ENCODE results near the gene TIAM2.

DNA sequence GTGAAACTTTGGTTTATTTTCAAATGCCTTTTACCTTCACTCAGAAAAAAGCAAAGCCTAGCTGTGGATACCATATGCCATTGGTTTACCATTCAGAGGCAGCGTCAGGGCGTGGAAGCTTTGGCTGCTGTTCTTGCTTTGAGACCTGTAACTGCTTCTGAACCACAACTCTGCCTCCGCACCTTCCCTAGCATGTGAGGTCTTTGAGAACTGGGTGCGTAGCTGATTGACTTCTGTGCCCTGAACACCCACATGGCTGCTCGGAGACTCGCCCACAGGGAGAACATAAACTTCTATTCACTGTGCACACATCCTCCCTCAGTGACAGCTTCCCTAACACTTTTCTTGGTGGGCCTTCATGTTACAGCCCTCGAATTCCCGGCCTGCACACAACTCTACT is 257.5 kb downstream of the TIAM2 start:
- TF ChIP-seq TARDBP (IDR thresholded peaks at IDR 0.05) (no peak), ARNT (IDR thresholded peaks at IDR 0.05) (no peak), L3MBTL2 (conservative IDR thresholded peaks at IDR 0.05) (no peak), FOXM1 (IDR thresholded peaks at IDR 0.05; ENCODE audit: borderline replicate concordance) (no peak), FOXA1 (IDR thresholded peaks at IDR 0.05) (no peak), BHLHE40 (IDR thresholded peaks at IDR 0.05; ENCODE audit: borderline replicate concordance) (no peak), ELF4 (IDR thresholded peaks at IDR 0.05) (no peak), NFRKB (IDR thresholded peaks at IDR 0.05) (no peak), SUZ12 (IDR thresholded peaks at IDR 0.05) (no peak)
- TF ChIP-seq, protein P1, sequence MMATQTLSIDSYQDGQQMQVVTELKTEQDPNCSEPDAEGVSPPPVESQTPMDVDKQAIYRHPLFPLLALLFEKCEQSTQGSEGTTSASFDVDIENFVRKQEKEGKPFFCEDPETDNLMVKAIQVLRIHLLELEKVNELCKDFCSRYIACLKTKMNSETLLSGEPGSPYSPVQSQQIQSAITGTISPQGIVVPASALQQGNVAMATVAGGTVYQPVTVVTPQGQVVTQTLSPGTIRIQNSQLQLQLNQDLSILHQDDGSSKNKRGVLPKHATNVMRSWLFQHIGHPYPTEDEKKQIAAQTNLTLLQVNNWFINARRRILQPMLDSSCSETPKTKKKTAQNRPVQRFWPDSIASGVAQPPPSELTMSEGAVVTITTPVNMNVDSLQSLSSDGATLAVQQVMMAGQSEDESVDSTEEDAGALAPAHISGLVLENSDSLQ (IDR thresholded peaks at IDR 0.05) = no peak

Measured in HEK293T (cell line).